GM12878 (cell line): Measurements from ENCODE around the gene FBXL17. TPM values are rescaled to one million over a fixed set of nuclear protein-coding genes. Genes with fewer than 3 reads are reported as not detected.

ENCODE experiments used
- ATAC-seq: fragments of 200-7000 bp; cut with Tn5 transposase; 3 replicates; pipeline ENCODE4 v1.9.1; 2020; ENCODE audit warnings: mild to moderate bottlenecking, moderate library complexity
- BruUV-seq: library from RNA; stranded (reverse); fragments of 400-500 nt; replicated peaks from 2 replicates; lab custom pipeline; 2021; lab: Mats Ljungman, UMichigan
- CTCF ChIA-PET: fragments of 300-600 bp; sonication (Branson Sonifier 250); formaldehyde crosslinking; extraction: SDS; loops from one replicate; lab custom pipeline; 2021; ENCODE audit warnings: inconsistent platforms; lab: Yijun Ruan, JAX
- POLR2A ChIA-PET: fragments of 350-600 bp; formaldehyde crosslinking; extraction: SDS; loops from one replicate; lab custom pipeline; 2021; ENCODE audit warnings: inconsistent platforms; lab: Charles Lee
- RAD21 ChIA-PET: fragments of 300-600 bp; sonication (Branson Sonifier 250); formaldehyde crosslinking; loops from one replicate; lab custom pipeline; 2023; ENCODE audit warnings: antibody characterized with exemption; ENCODE audit not compliant: unreplicated experiment; lab: Charles Lee
- SMC1A ChIA-PET: fragments of 300-600 bp; sonication (Branson Sonifier 250); formaldehyde crosslinking; loops from one replicate; lab custom pipeline; 2023; ENCODE audit not compliant: unreplicated experiment, uncharacterized antibody; lab: Charles Lee
- DNase-seq: peaks from one replicate; pipeline ENCODE4 v3.0.0-alpha.2; 2011; ENCODE audit warnings: low read depth, low spot score
- FAIRE-seq: peaks from 3 replicates; lab custom pipeline; 2011; peaks lifted over from hg19 to GRCh38; lab: Jason Lieb, UNC
- H2AFZ ChIP-seq: 2 replicates; pipeline ENCODE4 v1.6.0; 2011; ENCODE audit warnings: low read depth, low read length, control low read depth; ENCODE audit not compliant: control insufficient read depth
- H3K27ac ChIP-seq: 2 replicates; pipeline ENCODE4 v1.5.1; 2011; ENCODE audit warnings: control low read depth; ENCODE audit not compliant: control insufficient read depth, insufficient read depth
- H3K27me3 ChIP-seq, 2 experiments: replicated peaks in 1 of 2; 2 replicates each; pipeline versions ENCODE4 v1.6.0 to v1.6.1; 2011; ENCODE audit warnings: low read length in 1 of 2; ENCODE audit not compliant: control insufficient read depth in 2 of 2, insufficient read depth in 2 of 2
- H3K36me3 ChIP-seq, 2 experiments: 2 replicates each; pipeline ENCODE4 v1.5.1; 2011; ENCODE audit warnings: low read length in 1 of 2; ENCODE audit not compliant: control insufficient read depth in 2 of 2, insufficient read depth in 2 of 2
- H3K4me1 ChIP-seq: 2 replicates; pipeline ENCODE4 v1.6.1; 2011; ENCODE audit warnings: mild to moderate bottlenecking, low read length, moderate library complexity, mixed read lengths; ENCODE audit not compliant: control insufficient read depth, insufficient read depth
- H3K4me2 ChIP-seq: 2 replicates; pipeline ENCODE4 v1.6.0; 2011; ENCODE audit warnings: control low read depth; ENCODE audit not compliant: control insufficient read depth, insufficient read depth
- H3K4me3 ChIP-seq: fragments of 200-600 bp; sonication (generic); 2 replicates; pipeline ENCODE4 v1.5.1; 2016
- H3K79me2 ChIP-seq: 2 replicates; pipeline ENCODE4 v1.6.0; 2011; ENCODE audit warnings: low read length; ENCODE audit not compliant: control insufficient read depth, insufficient read depth
- H3K9ac ChIP-seq: 2 replicates; pipeline ENCODE4 v1.8.0; 2011; ENCODE audit warnings: low read length, control low read depth, mixed read lengths; ENCODE audit not compliant: control insufficient read depth, insufficient read depth
- H3K9me3 ChIP-seq: replicated peaks from 3 replicates; pipeline ENCODE4 v1.5.1; 2011; ENCODE audit warnings: mild to moderate bottlenecking, low read length; ENCODE audit not compliant: control insufficient read depth, insufficient read depth
- H4K20me1 ChIP-seq: 2 replicates; pipeline ENCODE4 v1.6.0; 2011; ENCODE audit not compliant: control insufficient read depth, insufficient read depth
- ATF7 ChIP-seq: fragments of 450-650 bp; IDR thresholded peaks from 2 replicates; pipeline ENCODE4 v1.6.1; 2016; ENCODE audit warnings: low read depth, mild to moderate bottlenecking
- BHLHE40 ChIP-seq, 2 experiments: fragments of 450-650 bp in 1 of 2; IDR thresholded peaks; 2 replicates each; pipeline ENCODE4 v1.6.1; 2011 to 2017; ENCODE audit warnings: low read depth in 2 of 2, borderline replicate concordance in 1 of 2, improper control_type of control experiment in 1 of 2, low read length in 1 of 2, mild to moderate bottlenecking in 1 of 2
- HSF1 ChIP-seq: fragments of 150-350 bp; IDR thresholded peaks from 2 replicates; pipeline ENCODE4 v1.6.1; 2014; ENCODE audit warnings: mild to moderate bottlenecking, low read depth, low read length
- KAT2A ChIP-seq: conservative IDR thresholded peaks from 2 replicates; pipeline ENCODE4 v1.6.1; 2011; ENCODE audit warnings: low read depth, low read length; ENCODE audit not compliant: control insufficient read depth
- LARP7 ChIP-seq: fragments of 450-650 bp; IDR thresholded peaks from 2 replicates; pipeline ENCODE4 v1.6.1; 2017; ENCODE audit warnings: mild to moderate bottlenecking
- MEF2B ChIP-seq: fragments of 450-650 bp; IDR thresholded peaks from 2 replicates; pipeline ENCODE4 v1.6.1; 2018; ENCODE audit warnings: mild to moderate bottlenecking, moderate library complexity; ENCODE audit not compliant: partially characterized antibody, poor library complexity, severe bottlenecking
- PAX8 ChIP-seq: fragments of 450-650 bp; IDR thresholded peaks from 2 replicates; pipeline ENCODE4 v1.6.1; 2017; ENCODE audit warnings: mild to moderate bottlenecking, moderate library complexity
- PKNOX1 ChIP-seq: fragments of 450-650 bp; IDR thresholded peaks from 2 replicates; pipeline ENCODE4 v1.6.1; 2016; ENCODE audit warnings: mild to moderate bottlenecking
- ZBED1 ChIP-seq: IDR thresholded peaks from 2 replicates; pipeline ENCODE4 v1.6.1; 2016; ENCODE audit warnings: borderline replicate concordance
- ZBTB4 ChIP-seq: fragments of 450-650 bp; formaldehyde crosslinking; IDR thresholded peaks from 2 replicates; pipeline ENCODE4 v1.4.0; 2022; ENCODE audit warnings: mild to moderate bottlenecking, moderate library complexity
- ZNF24 ChIP-seq: fragments of 450-650 bp; IDR thresholded peaks from 2 replicates; pipeline ENCODE4 v1.6.1; 2017; ENCODE audit warnings: antibody characterized with exemption, mild to moderate bottlenecking
- ZNF274 ChIP-seq: IDR thresholded peaks from one replicate; pipeline ENCODE4 v1.8.0; 2011; ENCODE audit not compliant: insufficient read length, insufficient read depth
- WGBS: methylation state at CpG from one replicate; pipeline ENCODE4 v1.1.6; 2016; ENCODE audit warnings: low lambda C conversion rate; ENCODE audit not compliant: insufficient replicate concordance, insufficient coverage; ENCODE audit errors: missing lambda C conversion rate; 5-methylcytosine and 5-hydroxymethylcytosine counted together
- in situ Hi-C: fragments of 300-500 bp; cut with MboI; formaldehyde crosslinking; loops from 9 replicates; pipeline ENCODE4 v1.14.3; 2018; ENCODE audit warnings: mixed read lengths
- intact Hi-C: fragments of 100-400 bp; cut with micrococcal nuclease; formaldehyde crosslinking; loops from one replicate; pipeline ENCODE4 v1.14.2; 2022; ENCODE audit not compliant: unreplicated experiment
- polyA plus RNA-seq, 11 experiments: library from polyadenylated mRNA; depleted of rRNA in 4 of 11; unstranded in 6 of 11; stranded (reverse) in 5 of 11; fragments of >200 nt; fragmentation: Nextera tagmentation in 4 of 11; fragmentation: Illumina TruSeq in 1 of 11; extraction: Ambion mirVana in 4 of 11; extraction: Trizol in 1 of 11; gene quantifications; 1 replicate in 1 of 11; 2 replicates in 10 of 11; pipeline versions ENCODE4 v1.2.1 to v1.2.3, GENCODE V29; 2011 to 2016; ENCODE audit warnings: inconsistent platforms in 2 of 11, missing spikeins in 2 of 11, low read depth in 1 of 11
- total RNA-seq, 4 experiments: library from RNA; depleted of rRNA in 3 of 4; stranded (reverse); fragments of >200 nt in 3 of 4; fragmentation: Illumina TruSeq in 1 of 4; extraction: Trizol in 1 of 4; gene quantifications; 2 replicates each; pipeline versions ENCODE4 v1.2.1 to v1.2.3, GENCODE V29; 2013 to 2021
- TF ChIP-seq, protein P1 (sequence below): IDR thresholded peaks from 2 replicates; pipeline ENCODE4 v1.6.1; 2011; ENCODE audit warnings: borderline replicate concordance, low read depth, mild to moderate bottlenecking, moderate library complexity, mixed read lengths, low read length; ENCODE audit not compliant: insufficient read depth; ENCODE audit errors: extremely low read length

The FBXL17 gene
- total and polyA plus RNA-seq, 10 of the 15 experiments (the other 5 are each of a cell fraction or from before 2014, with no cell fraction given): 0.88 to 9.0 (median 4.4) TPM

GRCh38 chr5:107913494-107913893, 468.4 kb downstream of the FBXL17 start (continued):
- no peak for TF ChIP-seq ZBTB4
- TF ChIP-seq HSF1: no peak
- TF ChIP-seq BHLHE40 (IDR thresholded peaks at IDR 0.05; ENCODE audit: borderline replicate concordance in 1 of 2, low read depth in 2 of 2, low read length in 1 of 2): no peak
- no peak for TF ChIP-seq KAT2A
- no peak for TF ChIP-seq MEF2B

DNA sequence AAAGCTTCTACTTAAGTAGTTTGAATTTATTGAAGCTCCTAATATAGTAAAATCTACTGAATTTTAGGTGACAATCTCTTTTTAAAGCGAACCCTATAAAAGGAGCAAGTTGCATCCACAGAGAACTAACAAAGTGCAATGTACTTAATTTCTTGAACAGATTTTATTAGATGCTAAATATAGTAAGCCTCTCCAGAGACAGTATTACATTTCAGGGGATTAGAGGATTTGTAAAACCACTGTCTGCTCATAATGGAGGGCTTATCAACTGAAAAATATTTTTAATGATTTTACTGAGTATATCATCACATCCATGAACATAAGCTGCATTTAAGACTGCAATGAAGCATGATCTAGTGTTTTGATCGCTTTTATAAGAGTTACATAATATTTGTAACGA, 481.2 kb downstream of the FBXL17 start:
- Histone ChIP-seq H3K9me3 (no peaks in the 10 kb centered on the region), H3K79me2 (no peaks in the 10 kb centered on the region), H3K27ac (no peak overlapping the region), H3K36me3 (no peaks in the 10 kb centered on the region), H2AFZ (no peak overlapping the region), H3K4me1 (no peaks in the 10 kb centered on the region), H3K4me2 (no peak overlapping the region), H3K4me3 (no peak overlapping the region), H4K20me1 (no peaks in the 10 kb centered on the region), H3K9ac (no peak overlapping the region), H3K27me3 (no peaks in the 10 kb centered on the region)
- FAIRE-seq: no peak
- RAD21 ChIA-PET: no interaction called here
- in situ Hi-C loops (no loop called here), intact Hi-C loops (no loop called here)
- WGBS: 75% methylated on average over 3 of the region's 3 CpGs
- no peak for ATAC-seq
- no peak for DNase-seq
- SMC1A ChIA-PET: interaction anchor here (0.8 to 1.6 kb wide), 4 partner anchors 10 to 14 kb away, joined by 3 to 4 read pairs (median 4); no protein-coding TSS in a partner anchor
- CTCF ChIA-PET: no interaction called here
- POLR2A ChIA-PET: no interaction called here
- no TSS peak for BruUV-seq
- TF ChIP-seq PAX8: no peak
- no peak for TF ChIP-seq PKNOX1
- no peak for TF ChIP-seq ZNF24
- TF ChIP-seq ZNF274: no peak
- no peak for TF ChIP-seq LARP7
- TF ChIP-seq BHLHE40 (IDR thresholded peaks at IDR 0.05; ENCODE audit: borderline replicate concordance in 1 of 2, low read depth in 2 of 2, low read length in 1 of 2): no peak
- TF ChIP-seq ZBED1: no peak
- TF ChIP-seq, protein P1, sequence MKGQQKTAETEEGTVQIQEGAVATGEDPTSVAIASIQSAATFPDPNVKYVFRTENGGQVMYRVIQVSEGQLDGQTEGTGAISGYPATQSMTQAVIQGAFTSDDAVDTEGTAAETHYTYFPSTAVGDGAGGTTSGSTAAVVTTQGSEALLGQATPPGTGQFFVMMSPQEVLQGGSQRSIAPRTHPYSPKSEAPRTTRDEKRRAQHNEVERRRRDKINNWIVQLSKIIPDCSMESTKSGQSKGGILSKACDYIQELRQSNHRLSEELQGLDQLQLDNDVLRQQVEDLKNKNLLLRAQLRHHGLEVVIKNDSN: no peak
- TF ChIP-seq ATF7: no peak
